ENCODE data around the gene PATJ. TPM values are rescaled to one million over a fixed set of nuclear protein-coding genes. Genes with fewer than 3 reads are reported as not detected.

The PATJ gene
- total and polyA plus RNA-seq, 2 donors (not counting 3 experiments of a cell fraction or from before 2014, with no cell fraction given), result 1.1 to 3.0 TPM

DNA sequence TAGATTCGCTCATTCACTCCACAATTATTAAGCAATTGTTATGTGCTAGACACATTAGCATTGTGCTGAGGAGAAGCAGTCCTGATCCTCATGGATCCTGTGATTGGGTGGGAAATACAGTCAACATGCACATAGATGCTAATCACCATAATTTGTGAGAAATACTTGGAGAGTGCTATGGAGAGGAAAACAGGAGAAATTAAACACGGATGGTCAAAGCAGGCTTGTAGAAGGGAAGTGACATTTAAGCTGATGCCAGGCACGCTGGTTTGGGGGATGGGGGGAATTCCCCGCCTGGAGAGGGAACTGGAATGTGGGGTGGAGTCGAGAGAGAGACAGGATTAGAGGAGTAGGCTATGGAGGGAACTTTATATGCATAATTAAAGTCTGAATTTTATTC, 400.2 kb downstream of the PATJ start:
- Histone ChIP-seq H3K9ac (replicated peaks; ENCODE audit: extremely low read depth, insufficient read depth, low read length) (no peak overlapping the region), H2AFZ (ENCODE audit: low read depth, low read length) (no peak overlapping the region), H3K9me1 (replicated peaks; ENCODE audit: control insufficient read depth, extremely low read depth, insufficient read depth, low read length) (no peaks in the 10 kb centered on the region), H3K79me2 (ENCODE audit: control insufficient read depth, insufficient read depth, low read length) (no peaks in the 10 kb centered on the region), H3K4me2 (ENCODE audit: insufficient read depth, low read length) (no peak overlapping the region), H3K9me3 (replicated peaks; ENCODE audit: control insufficient read depth, insufficient read depth, low read length) (no peaks in the 10 kb centered on the region), H3K27me3 (ENCODE audit: control insufficient read depth in 2 of 2, insufficient read depth in 2 of 2, low read length in 2 of 2) (no peaks in the 10 kb centered on the region), H3K4me1 (ENCODE audit: control insufficient read depth, extremely low read depth, insufficient read depth, low read length) (no peaks in the 10 kb centered on the region), H3K4me3 (replicated peaks in 1 of 3; ENCODE audit: insufficient read depth in 1 of 3, low read depth in 1 of 3, low read length in 3 of 3) (no peak overlapping the region), H3K27ac (ENCODE audit: insufficient read depth, low read depth, low read length) (no peak overlapping the region), H4K20me1 (replicated peaks; ENCODE audit: control insufficient read depth, extremely low read depth, insufficient read depth, low read length) (no peaks in the 10 kb centered on the region), H3K36me3 (ENCODE audit: control insufficient read depth in 2 of 2, extremely low read depth in 1 of 2, insufficient read depth in 2 of 2, low read length in 2 of 2) (no peaks in the 10 kb centered on the region)
- no peak for TF ChIP-seq GATA2 (IDR thresholded peaks at IDR 0.05; ENCODE audit: insufficient read depth, insufficient read length, low read depth, low read length)
- no peak for TF ChIP-seq JUN (IDR thresholded peaks at IDR 0.05; ENCODE audit: borderline replicate concordance, insufficient read depth, insufficient read length, low read depth)
- TF ChIP-seq, protein P1, sequence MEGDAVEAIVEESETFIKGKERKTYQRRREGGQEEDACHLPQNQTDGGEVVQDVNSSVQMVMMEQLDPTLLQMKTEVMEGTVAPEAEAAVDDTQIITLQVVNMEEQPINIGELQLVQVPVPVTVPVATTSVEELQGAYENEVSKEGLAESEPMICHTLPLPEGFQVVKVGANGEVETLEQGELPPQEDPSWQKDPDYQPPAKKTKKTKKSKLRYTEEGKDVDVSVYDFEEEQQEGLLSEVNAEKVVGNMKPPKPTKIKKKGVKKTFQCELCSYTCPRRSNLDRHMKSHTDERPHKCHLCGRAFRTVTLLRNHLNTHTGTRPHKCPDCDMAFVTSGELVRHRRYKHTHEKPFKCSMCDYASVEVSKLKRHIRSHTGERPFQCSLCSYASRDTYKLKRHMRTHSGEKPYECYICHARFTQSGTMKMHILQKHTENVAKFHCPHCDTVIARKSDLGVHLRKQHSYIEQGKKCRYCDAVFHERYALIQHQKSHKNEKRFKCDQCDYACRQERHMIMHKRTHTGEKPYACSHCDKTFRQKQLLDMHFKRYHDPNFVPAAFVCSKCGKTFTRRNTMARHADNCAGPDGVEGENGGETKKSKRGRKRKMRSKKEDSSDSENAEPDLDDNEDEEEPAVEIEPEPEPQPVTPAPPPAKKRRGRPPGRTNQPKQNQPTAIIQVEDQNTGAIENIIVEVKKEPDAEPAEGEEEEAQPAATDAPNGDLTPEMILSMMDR (IDR thresholded peaks at IDR 0.05; ENCODE audit: extremely low read depth in 1 of 2, insufficient read depth in 1 of 2, low read depth in 1 of 2, low read length in 2 of 2), result no peak
- no peak for TF ChIP-seq POLR2A (IDR thresholded peaks at IDR 0.05; ENCODE audit: low read depth, low read length)
- TF ChIP-seq FOS (IDR thresholded peaks at IDR 0.05; ENCODE audit: borderline replicate concordance, insufficient read depth, low read length), result no peak
- no peak for TF ChIP-seq EZH2 (IDR thresholded peaks at IDR 0.05; ENCODE audit: borderline replicate concordance, low read depth, low read length, severe bottlenecking)
- TF ChIP-seq, protein P2, sequence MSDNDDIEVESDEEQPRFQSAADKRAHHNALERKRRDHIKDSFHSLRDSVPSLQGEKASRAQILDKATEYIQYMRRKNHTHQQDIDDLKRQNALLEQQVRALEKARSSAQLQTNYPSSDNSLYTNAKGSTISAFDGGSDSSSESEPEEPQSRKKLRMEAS (IDR thresholded peaks at IDR 0.05; ENCODE audit: insufficient read depth, insufficient read length), result no peak
- no peak for TF ChIP-seq POLR2AphosphoS5 (IDR thresholded peaks at IDR 0.05; ENCODE audit: insufficient read depth, low read depth, low read length)
- TF ChIP-seq MYC (IDR thresholded peaks at IDR 0.05; ENCODE audit: low read depth, low read length), result no peak
- ChIA-PET CTCF (interaction anchor here (0.7 to 4.7 kb wide), 3 partner anchors 9 to 33 kb away, joined by 3 to 45 read pairs (median 22); no protein-coding TSS in a partner anchor), POLR2A (no interaction called here)
- FAIRE-seq (no peak), DNase-seq (ENCODE audit: low read depth, low spot score) (no peak)
- intact Hi-C loops (cut with micrococcal nuclease), result no loop called here
- dilution Hi-C loops (cut with MboI; ENCODE audit: extremely low pct_ligation_motif_present, low sequenced_read_pairs), result no loop called here
- BruUV-seq (replicated peaks), result no TSS peak

All from endothelial cell of umbilical vein (primary cell).